Sigmoid colon (tissue), 4 donors: ENCODE measurements around the gene FRMPD4.

Source experiments
- CTCF ChIP-seq, 4 experiments: fragments of 450-650 bp in 3 of 4; fragments of 200-600 bp in 1 of 4; IDR thresholded peaks; one replicate each; pipeline ENCODE4 v1.5.1; 2016 to 2019; ENCODE audit warnings: antibody characterized with exemption in 4 of 4, mild to moderate bottlenecking in 3 of 4, moderate library complexity in 2 of 4
- POLR2A ChIP-seq, 2 donors: fragments of 450-650 bp; IDR thresholded peaks; one replicate each; pipeline ENCODE4 v1.6.1; 2016; ENCODE audit warnings: antibody characterized with exemption in 2 of 2, mild to moderate bottlenecking in 2 of 2, moderate library complexity in 2 of 2
- POLR2AphosphoS5 ChIP-seq, 4 donors: sonication (generic); formaldehyde crosslinking; IDR thresholded peaks; one replicate each; pipeline ENCODE4 v1.6.1; 2017; ENCODE audit warnings: antibody characterized with exemption in 4 of 4

GRCh38 chrX:12686331-12686730, 548.1 kb downstream of the FRMPD4 start:
- no peak for TF ChIP-seq CTCF (IDR thresholded peaks at IDR 0.05)
- TF ChIP-seq POLR2AphosphoS5 (IDR thresholded peaks at IDR 0.05): no peak
- TF ChIP-seq POLR2A (IDR thresholded peaks at IDR 0.05): no peak
